Aorta (tissue), 5 donors: ENCODE results near the gene FAM13C. TPM values are rescaled to one million over a fixed set of nuclear protein-coding genes. Genes with fewer than 3 reads are reported as not detected.

Source experiments
- ATAC-seq: fragments of 200-7000 bp; cut with Tn5 transposase; one replicate; pipeline ENCODE4 v1.9.1; 2022; ENCODE audit warnings: moderate library complexity; ENCODE audit not compliant: low FRiP score
- DNase-seq, 2 donors: peaks; one replicate each; pipeline ENCODE4 v3.0.0-alpha.2; 2020
- H3K27ac ChIP-seq, 2 donors: one replicate each; pipeline ENCODE4 v1.5.1; 2013; ENCODE audit warnings: low read length in 2 of 2, mild to moderate bottlenecking in 2 of 2, moderate library complexity in 2 of 2, control low read depth in 1 of 2, inconsistent platforms in 1 of 2, low read depth in 1 of 2
- H3K27me3 ChIP-seq, 2 donors: one replicate each; pipeline ENCODE4 v1.6.1; 2013; ENCODE audit warnings: control low read depth in 1 of 2, low read length in 1 of 2, mild to moderate bottlenecking in 1 of 2, moderate library complexity in 1 of 2; ENCODE audit not compliant: insufficient read depth in 2 of 2, control insufficient read depth in 1 of 2
- H3K36me3 ChIP-seq, 2 donors: one replicate each; pipeline ENCODE4 v1.6.1; 2013; ENCODE audit warnings: control low read depth in 1 of 2, low read length in 1 of 2, mild to moderate bottlenecking in 1 of 2; ENCODE audit not compliant: insufficient read depth in 2 of 2, control insufficient read depth in 1 of 2
- H3K4me1 ChIP-seq, 2 donors: one replicate each; pipeline ENCODE4 v1.6.1; 2013; ENCODE audit warnings: low read length in 2 of 2, control low read depth in 1 of 2, mild to moderate bottlenecking in 1 of 2, moderate library complexity in 1 of 2; ENCODE audit not compliant: insufficient read depth in 2 of 2, control insufficient read depth in 1 of 2
- H3K4me3 ChIP-seq, 2 donors: one replicate each; pipeline ENCODE4 v1.5.1; 2013; ENCODE audit warnings: low read length in 2 of 2, control low read depth in 1 of 2, mild to moderate bottlenecking in 1 of 2
- H3K9me3 ChIP-seq: one replicate; pipeline ENCODE4 v1.6.1; 2013; ENCODE audit warnings: mild to moderate bottlenecking, low read length; ENCODE audit not compliant: control insufficient read depth
- WGBS, 2 donors: extraction: QIAGEN DNeasy Blood & Tissue Kit; methylation state at CpG; one replicate each; pipeline ENCODE4 v1.1.7; 2013; 5-methylcytosine and 5-hydroxymethylcytosine counted together
- intact Hi-C, 2 donors: fragments of 100-400 bp; cut with DNase I; formaldehyde crosslinking; loops; one replicate each; pipeline versions ENCODE4 v1.14.2 to v1.15.0; 2022
- polyA plus RNA-seq, 2 donors: library from polyadenylated mRNA; stranded (reverse); fragments of 200-250 nt; gene quantifications; one replicate each; pipeline ENCODE4 v1.2.3, GENCODE V29; 2013
- total RNA-seq, 2 donors: library from RNA; stranded (reverse); fragmentation: NEBNext Ultra II Directional; extraction: Animal tissue kit (Norgen Biotek cat#: 25700); gene quantifications; one replicate each; pipeline ENCODE4 v1.2.1, GENCODE V29; 2021
- donor health status: healthy with polysubstance abuse.
- donor health status: Bipolar disorder and iron deficiency.
- donor health status: DM: no; HTN: no; CAD: no.
- donor health status: DM: no; HTN: no; CAD: no.
- donor health status: DM: yes; HTN: yes; CAD: no.

Gene FAM13C
- total and polyA plus RNA-seq, 4 donors, result 7.4 to 49.7 (median 12.2) TPM

GRCh38 chr10:59303018-59303417, 59.3 kb downstream of the FAM13C start:
- H3K4me1 ChIP-seq, result no peaks in the 10 kb centered on the region
- no peak overlapping the region for H3K4me3 ChIP-seq
- WGBS, 2 donors, result 0 to 16% methylated on average over 1 of the region's 1 CpG
- H3K36me3 ChIP-seq, result peaks cover 0 to 4% of the 10 kb centered on the region in 2 donors
- H3K27me3 ChIP-seq, result no peaks in the 10 kb centered on the region
- ATAC-seq (no peak), DNase-seq (no peak)
- H3K9me3 ChIP-seq, result no peaks in the 10 kb centered on the region
- H3K27ac ChIP-seq, result no peak overlapping the region
- intact Hi-C loops, result no loop called here

DNA sequence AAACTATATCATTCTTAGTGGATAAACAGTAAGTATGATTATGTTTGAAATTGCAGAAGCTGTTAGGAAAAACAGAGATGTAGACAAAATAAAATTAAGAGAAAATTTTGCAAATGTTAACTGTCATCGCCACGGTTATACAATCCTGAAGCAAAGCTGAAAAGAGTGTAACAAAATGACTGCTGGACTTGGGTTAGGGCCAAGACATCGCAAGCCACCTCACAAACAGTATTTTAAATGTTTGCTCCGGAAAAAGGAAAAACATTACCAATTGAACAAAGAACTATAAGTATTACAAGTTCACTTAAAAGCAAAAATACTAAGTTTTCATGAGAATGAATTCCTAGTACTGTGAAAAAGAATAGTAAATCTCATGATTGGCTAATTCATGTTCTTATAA, 60.0 kb downstream of the FAM13C start:
- Histone ChIP-seq H3K27ac (no peak overlapping the region), H3K9me3 (no peaks in the 10 kb centered on the region), H3K27me3 (no peaks in the 10 kb centered on the region), H3K36me3 (peaks cover 0 to 4% of the 10 kb centered on the region in 2 donors), H3K4me1 (no peaks in the 10 kb centered on the region), H3K4me3 (no peak overlapping the region)
- intact Hi-C loops, result no loop called here
- 65 to 70% methylated on average over 4 of the region's 4 CpGs for WGBS, 2 donors
- DNase-seq (no peak), ATAC-seq (no peak)

DNA sequence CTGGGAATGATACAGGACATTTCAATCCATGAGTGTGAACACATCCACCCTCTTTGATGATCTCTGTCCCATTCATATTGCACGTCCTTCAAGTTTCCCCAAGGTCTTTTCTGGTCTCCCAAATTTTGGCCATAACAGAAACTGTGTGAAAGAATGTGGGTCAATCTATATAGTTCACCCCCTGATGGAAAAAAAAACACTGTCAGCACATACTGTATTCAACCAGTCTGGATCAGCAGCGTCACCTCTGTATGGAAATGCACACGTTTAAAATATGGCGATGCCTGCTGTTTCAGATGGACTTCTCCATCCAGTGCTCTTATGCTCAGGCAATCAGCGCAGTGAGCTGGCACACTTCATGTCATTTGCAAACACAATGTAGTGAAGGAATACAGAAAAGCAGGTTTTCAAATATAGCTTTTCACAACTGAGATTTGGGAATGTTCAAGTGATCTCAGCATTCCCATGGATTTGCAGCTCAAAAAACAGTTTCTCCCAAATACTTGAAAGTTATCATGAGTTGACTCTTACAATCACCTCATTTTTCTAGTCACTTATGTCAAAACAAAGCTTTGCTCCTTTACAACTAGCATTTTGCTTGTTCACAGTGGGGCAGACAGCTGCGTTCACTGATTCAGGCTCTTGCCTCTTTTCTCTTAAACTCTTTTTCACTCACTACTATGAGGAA, 61.1 kb downstream of the FAM13C start:
- Histone ChIP-seq H3K36me3 (peaks cover 0 to 4% of the 10 kb centered on the region in 2 donors), H3K9me3 (no peaks in the 10 kb centered on the region), H3K4me1 (no peaks in the 10 kb centered on the region), H3K27me3 (no peaks in the 10 kb centered on the region), H3K27ac (no peak overlapping the region), H3K4me3 (no peak overlapping the region)
- DNase-seq, result no peak
- intact Hi-C loops, result no loop called here
- WGBS, 2 donors, result 73 to 78% methylated on average over 6 of the region's 6 CpGs
- no peak for ATAC-seq

GRCh38 chr10:59300386-59300785, 62.0 kb downstream of the FAM13C start:
- Histone ChIP-seq H3K9me3 (no peaks in the 10 kb centered on the region), H3K4me3 (no peak overlapping the region), H3K36me3 (peaks cover 0 to 4% of the 10 kb centered on the region in 2 donors), H3K4me1 (no peaks in the 10 kb centered on the region), H3K27ac (no peak overlapping the region), H3K27me3 (no peaks in the 10 kb centered on the region)
- WGBS, 2 donors, result 87 to 94% methylated on average over 1 of the region's 1 CpG
- no peak for ATAC-seq
- intact Hi-C loops, result no loop called here
- no peak for DNase-seq

- Histone ChIP-seq H3K4me1 (no peaks in the 10 kb centered on the region), H3K27me3 (no peaks in the 10 kb centered on the region), H3K4me3 (no peak overlapping the region), H3K36me3 (peaks cover 0 to 4% of the 10 kb centered on the region in 2 donors), H3K9me3 (no peaks in the 10 kb centered on the region), H3K27ac (no peak overlapping the region)
- no peak for ATAC-seq
- intact Hi-C loops, result no loop called here
- no peak for DNase-seq
- WGBS, 2 donors, result 77 to 84% methylated on average over 5 of the region's 5 CpGs
These were observed 62.4 kb downstream of the FAM13C start for GRCh38 chr10:59299933-59300332.

DNA sequence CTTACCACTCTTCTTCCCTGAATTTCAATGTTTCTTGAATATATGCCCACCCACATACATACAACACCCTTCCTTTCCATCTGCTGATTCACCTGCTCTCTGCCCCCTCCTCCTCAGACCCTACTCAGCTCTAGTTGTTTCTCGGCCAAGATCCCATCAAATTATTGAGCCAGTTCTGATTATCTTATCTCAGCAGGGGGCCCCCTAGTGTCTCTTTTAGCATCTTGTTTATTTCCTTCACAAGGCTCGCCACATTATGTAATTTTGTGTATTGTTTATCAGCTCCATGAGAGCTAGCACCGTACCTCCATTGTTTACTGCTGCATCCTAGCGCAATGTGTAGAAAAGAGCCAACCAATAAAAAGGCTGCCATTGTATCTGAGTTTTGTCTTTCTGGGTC, 71.9 kb downstream of the FAM13C start:
- Histone ChIP-seq H3K36me3 (peaks cover 0 to 1% of the 10 kb centered on the region in 2 donors), H3K4me1 (peaks cover 0 to 1% of the 10 kb centered on the region in 2 donors), H3K27me3 (no peaks in the 10 kb centered on the region), H3K4me3 (no peak overlapping the region), H3K9me3 (no peaks in the 10 kb centered on the region), H3K27ac (no peak overlapping the region)
- 94% methylated on average over 4 of the region's 4 CpGs for WGBS, 2 donors
- DNase-seq, result no peak
- intact Hi-C loops, result no loop called here
- no peak for ATAC-seq

GRCh38 chr10:59289853-59290252, 72.5 kb downstream of the FAM13C start:
- Histone ChIP-seq H3K27me3 (no peaks in the 10 kb centered on the region), H3K9me3 (no peaks in the 10 kb centered on the region), H3K4me1 (peaks cover 0 to 1% of the 10 kb centered on the region in 2 donors), H3K4me3 (no peak overlapping the region), H3K36me3 (peaks cover 0 to 1% of the 10 kb centered on the region in 2 donors), H3K27ac (no peak overlapping the region)
- DNase-seq (no peak), ATAC-seq (no peak)
- intact Hi-C loops, result no loop called here
- WGBS, 2 donors, result 57 to 62% methylated on average over 3 of the region's 3 CpGs

- no peak for DNase-seq
- ATAC-seq, result no peak
- no peak overlapping the region for H3K27ac ChIP-seq
- no peaks in the 10 kb centered on the region for H3K27me3 ChIP-seq
- no peak overlapping the region for H3K4me3 ChIP-seq
- H3K9me3 ChIP-seq, result no peaks in the 10 kb centered on the region
- H3K36me3 ChIP-seq, result peaks cover 0 to 1% of the 10 kb centered on the region in 2 donors
- intact Hi-C loops, result no loop called here
- WGBS, 2 donors, result 90 to 94% methylated on average over 3 of the region's 3 CpGs
- H3K4me1 ChIP-seq, result no peaks in the 10 kb centered on the region
These were observed 74.6 kb downstream of the FAM13C start for GRCh38 chr10:59287587-59288255.

GRCh38 chr10:59285848-59286247, 76.5 kb downstream of the FAM13C start:
- peaks cover 0 to 1% of the 10 kb centered on the region in 2 donors for H3K36me3 ChIP-seq
- 95 to 97% methylated on average over 4 of the region's 4 CpGs for WGBS, 2 donors
- no peaks in the 10 kb centered on the region for H3K4me1 ChIP-seq
- H3K27me3 ChIP-seq, result no peaks in the 10 kb centered on the region
- intact Hi-C loops, result no loop called here
- ATAC-seq (no peak), DNase-seq (no peak)
- H3K27ac ChIP-seq, result no peak overlapping the region
- no peaks in the 10 kb centered on the region for H3K9me3 ChIP-seq
- H3K4me3 ChIP-seq, result no peak overlapping the region
